ENCODE results near the gene MSL1.
A peak's percentile ranks its signal among the peaks of the same experiment; 100 is the strongest.

The MSL1 gene

DNA sequence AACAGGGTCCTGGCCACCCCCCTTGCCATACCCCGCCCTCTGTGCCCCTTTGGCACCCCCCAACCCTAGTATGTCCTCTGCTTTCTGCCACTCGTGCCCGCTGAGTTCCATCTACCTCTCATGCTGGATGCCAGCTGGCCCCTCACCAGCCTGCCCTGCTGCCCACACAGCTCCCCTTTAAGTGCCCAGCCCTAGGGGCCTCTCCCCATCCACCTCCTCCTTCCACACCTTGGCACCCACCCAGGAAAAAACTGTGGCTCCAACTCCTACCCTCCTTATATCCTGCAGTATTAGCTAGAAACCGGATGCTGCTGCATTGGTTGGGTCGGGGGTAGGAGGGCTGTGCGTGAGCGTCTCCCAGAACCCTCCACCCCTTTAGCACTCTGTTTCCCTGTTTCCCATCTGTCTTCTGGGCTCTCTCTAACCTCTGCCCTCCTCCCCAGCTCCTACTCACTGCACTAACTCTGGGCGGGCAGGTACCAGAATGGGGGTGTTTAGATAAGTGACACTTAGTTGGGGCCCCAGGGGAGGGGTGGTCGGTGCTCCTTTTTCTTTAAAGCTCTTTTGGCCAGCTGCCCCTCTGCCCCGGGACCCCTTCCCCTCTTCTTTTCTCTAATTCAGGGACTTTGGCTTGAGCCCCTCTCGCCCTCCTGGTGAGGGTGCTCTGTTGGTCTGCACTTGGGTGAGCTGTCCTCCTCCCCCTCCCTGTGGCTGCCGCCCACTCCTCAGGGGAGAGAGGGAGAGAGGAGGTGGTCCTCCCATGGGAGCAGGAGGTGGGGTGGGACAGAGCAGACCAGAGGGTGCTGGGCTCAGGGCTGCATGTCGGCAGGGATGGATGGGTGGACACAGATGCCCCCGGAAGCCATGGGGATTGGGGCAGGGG is 31.3 kb upstream of the MSL1 start:
- DNase-seq (ENCODE audit: low read depth, low spot score) = no peak

DNA sequence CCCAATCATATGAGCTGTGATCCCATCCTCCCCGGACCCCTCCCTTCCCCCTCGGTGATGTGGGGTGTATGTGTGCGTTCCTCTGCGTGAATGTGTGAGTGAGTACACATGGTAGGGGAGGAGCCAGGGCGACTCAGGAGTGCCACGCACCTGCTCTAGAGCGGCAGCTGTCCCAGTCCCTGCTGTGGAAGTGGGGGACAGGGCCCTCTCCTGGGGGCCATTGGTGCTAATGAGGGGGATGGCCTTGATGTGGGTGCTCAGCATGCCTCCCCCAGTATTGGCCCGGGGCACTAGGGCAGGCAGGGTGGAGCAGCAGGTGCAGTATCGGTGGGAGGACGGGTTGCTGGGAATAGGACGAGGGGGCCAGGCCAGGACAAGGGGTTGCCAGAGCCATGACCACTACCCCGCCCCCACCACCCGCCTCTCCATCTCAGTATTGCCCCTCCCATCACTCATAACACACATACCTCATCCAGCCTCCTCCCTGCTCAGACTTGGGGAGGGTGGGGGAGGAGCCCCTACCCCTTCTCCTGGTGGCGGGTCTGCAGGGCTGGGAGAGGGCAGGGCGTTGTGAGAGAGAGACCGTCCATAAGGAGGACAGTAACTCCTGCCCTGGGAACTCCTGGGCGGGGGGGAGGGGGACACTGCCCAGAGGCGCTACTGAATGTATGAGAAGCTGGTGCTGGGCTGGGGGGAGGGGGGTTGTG is 29.9 kb upstream of the MSL1 start:
- DNase-seq (ENCODE audit: low read depth, low spot score) = no peak

DNA sequence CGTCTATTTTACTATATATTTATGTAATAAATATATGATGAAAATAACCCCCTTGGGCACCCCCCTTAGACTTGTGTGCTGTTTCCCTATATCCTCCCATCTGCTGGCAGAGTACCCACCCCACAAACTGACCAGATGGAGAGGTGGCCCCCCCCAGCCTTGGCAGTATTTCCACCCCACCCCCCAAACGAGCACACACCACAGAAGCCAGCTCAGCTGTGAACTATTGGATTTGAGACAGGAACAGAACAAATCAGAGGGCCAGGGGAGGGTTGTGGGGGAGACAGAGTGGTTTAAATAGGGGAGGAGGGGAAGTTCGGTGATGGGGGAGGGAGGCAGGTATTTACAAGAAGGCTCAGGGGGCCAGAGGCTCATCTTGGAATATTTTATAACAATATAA is 29.2 kb upstream of the MSL1 start:
- DNase-seq (ENCODE audit: low read depth, low spot score) = no peak

DNA sequence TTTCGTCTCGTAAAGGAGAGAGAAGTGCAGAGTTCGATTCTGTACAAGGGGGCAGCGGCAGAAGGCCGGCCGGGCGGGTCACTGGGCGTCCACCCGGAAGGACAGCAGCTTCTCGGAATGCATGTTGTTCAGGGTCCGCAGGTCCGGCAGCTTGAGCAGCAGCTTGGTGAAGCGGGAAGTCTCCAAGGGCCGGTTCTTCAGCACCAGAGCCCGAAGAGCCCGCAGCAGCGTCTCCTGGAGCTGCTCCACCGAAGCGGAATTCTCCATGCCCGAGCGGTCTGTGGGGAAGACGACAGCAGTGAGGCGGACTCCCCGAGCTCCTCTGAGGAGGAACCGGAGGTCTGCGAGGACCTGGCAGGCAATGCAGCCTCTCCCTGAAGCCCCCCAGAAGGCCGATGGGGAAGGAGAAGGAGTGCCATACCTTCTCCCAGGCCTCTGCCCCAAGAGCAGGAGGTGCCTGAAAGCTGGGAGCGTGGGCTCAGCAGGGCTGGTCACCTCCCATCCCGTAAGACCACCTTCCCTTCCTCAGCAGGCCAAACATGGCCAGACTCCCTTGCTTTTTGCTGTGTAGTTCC is 28.7 kb upstream of the MSL1 start:
- DNase-seq (ENCODE audit: low read depth, low spot score) = no peak

DNA sequence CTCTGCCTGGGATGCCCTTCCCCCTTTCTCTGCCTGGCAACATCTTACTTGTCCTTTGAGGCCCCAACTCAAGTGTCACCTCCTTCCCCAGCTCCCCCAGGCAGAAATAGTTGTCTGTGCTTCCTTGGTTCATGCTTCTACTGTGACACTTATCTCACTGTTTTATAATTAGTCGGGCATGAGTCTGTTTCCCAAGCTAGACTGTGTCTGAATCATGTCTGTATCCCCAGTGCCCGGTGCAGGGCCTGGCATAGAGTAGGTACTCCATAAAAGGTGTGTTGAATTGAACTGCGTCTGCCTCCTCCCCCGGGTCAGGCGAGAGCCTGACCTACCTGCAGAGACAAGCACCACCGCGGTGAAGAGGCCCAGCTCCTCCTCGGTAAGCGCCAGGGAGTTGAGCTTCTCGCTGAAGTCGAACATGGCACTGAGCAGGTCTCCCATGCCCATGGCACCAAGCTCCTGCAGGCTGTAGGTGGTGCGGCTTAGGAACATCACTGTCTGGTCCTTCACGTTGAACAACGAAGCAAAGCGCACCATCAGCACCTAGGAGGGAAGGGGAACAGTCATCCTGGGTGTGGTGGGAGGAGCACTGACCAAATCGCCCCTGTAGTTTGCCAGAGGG is 28.1 kb upstream of the MSL1 start:
- no peak for DNase-seq (ENCODE audit: low read depth, low spot score)

DNA sequence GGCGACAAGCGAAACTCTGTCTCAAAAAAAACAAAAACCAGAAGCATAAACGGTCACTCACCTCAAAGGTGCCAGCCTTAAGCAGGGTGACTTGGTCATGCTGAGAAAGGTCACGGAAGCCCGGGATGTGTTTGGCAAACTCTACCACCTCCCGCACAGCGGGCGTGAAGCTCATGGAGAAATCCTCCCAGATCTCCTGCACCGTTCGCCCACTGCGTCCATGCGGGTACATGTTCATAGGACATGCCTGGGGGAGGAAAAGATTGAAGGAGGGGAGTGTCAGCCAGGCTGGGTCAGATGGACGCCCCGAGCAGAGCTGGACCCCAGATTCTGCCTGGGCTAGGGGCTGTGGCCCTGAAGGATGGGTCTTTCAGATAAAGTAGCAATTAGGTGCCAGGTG is 26.9 kb upstream of the MSL1 start:
- no peak for DNase-seq (ENCODE audit: low read depth, low spot score)

DNA sequence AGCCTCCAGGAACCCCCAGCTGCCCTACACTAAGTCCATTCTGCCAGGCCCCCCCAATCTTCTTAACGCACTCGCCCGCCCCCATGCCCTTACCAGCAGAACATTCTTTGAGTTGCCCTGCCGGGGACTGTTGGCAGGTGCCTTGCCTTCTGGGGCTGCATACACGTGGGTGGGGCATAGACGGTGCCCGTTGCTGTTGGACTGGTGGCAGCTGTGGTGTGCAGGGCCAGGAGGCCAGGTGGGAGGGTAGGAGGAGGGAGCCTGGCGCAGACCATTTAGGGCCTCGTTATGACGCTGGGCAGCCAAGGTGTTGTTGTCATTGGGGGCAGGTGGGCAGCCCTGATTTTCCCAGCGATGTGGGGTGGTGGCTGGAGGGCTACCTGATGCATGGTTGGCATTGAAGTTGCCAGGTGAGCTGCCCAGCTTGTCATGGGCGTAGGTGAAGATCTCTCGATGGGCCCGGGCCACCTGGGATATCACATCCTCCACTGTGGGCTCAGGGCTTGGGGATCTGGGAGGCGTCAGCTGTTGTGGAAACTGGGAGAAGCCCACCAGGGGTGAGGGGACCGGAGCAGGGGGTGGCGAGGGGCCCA is 26.3 kb upstream of the MSL1 start:
- no peak for DNase-seq (ENCODE audit: low read depth, low spot score)

DNA sequence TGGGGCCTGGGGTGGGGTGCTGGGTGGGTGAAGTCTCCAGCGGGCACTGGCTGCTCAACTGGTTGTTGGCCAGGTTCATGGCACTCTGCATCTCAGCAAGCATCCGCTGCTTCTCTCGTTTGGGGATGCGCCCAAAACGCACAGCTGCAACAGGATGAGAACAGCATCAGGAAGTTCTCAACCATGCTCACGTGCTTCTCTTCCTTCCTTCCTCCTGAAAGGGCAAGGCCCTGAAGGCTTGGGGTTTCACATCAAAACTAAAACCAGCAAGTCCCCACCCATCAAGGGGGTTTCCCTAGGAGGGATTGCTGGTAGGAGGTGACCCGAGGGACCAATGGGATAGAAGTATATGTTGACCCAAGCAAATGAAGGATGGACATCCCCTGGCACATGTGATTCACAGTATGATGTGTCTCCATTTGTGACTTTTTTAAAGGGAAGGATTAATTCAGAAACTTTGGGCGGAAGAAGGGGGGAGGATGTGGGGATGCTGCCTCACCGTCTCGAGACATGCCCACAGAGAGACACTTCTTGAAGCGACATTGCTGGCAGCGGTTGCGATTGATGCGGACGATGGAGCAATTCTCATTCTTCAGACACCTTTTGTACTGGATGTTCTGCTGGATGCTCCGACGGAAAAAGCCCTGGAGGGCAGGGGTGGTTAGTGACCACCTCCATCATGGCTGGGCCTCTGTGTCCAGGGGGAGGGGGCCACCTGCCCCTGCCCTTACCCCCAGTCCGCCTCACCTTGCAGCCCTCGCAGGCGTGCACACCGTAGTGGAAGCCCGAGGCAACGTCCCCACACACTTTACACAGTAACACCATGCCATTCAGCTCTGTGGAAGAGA is 25.6 kb upstream of the MSL1 start:
- no peak for DNase-seq (ENCODE audit: low read depth, low spot score)

DNA sequence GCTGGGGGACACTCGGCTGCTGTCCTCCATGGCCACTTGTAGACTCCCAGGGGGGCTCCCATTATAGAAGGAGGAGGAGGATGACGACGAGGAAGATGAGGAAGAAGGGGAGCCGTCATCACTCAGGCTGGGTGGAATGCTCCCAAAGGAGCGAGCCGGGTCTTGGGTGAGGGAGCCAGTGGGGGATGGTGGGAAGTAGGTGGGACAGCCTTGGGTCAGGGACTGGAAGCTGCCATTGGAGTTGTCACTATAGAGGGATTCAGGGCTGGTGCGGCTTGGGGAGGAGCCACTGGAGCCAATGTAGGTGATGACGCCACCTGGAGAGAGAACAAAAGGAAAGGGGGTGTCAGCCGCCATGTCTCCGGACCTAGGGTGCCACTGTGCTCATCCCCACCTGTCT is 24.7 kb upstream of the MSL1 start:
- no peak for DNase-seq (ENCODE audit: low read depth, low spot score)

DNA sequence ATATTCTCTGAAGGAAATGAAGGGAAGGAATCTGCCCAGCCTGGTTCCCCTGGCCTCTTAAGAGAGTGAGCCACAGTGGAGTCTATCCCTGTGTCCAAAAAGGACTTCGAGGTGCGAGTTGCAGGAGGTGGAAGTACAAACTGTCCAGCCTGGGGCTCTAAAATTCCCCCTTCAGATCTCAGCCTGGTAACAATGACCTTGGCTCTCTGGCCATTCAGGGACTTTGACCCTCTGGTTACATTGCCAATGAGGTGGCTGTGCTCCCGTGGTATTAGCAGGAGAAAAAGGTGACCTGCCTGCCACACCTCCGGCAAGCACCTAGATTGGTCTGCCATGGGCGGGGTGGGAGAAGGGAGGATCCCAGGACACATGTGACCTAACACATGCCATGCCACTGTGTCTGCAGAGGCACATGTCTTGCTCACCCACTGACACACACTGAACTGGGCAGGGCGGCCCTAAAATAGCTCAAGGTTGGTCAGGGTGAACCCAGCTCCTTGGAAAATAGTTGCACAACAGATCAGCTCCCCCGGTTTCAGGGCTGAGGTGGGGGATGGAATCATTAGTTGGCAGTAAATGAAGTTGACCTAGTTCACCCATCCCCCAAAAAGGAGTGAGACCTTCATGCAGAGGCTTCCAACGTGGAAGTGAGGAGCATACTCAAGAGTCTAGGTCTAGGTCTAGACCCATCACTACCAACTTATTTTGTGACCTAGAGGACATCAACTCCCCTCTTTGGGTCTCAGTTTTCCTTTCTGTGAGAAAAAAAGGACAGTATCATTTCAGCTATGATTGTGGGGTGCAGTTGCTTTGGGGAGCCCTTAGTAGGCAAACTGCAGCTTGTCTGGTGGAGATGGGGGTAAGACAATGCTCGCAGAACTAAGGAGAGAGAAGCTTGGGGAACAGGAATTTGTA is 23.6 kb upstream of the MSL1 start:
- no peak for DNase-seq (ENCODE audit: low read depth, low spot score)

DNA sequence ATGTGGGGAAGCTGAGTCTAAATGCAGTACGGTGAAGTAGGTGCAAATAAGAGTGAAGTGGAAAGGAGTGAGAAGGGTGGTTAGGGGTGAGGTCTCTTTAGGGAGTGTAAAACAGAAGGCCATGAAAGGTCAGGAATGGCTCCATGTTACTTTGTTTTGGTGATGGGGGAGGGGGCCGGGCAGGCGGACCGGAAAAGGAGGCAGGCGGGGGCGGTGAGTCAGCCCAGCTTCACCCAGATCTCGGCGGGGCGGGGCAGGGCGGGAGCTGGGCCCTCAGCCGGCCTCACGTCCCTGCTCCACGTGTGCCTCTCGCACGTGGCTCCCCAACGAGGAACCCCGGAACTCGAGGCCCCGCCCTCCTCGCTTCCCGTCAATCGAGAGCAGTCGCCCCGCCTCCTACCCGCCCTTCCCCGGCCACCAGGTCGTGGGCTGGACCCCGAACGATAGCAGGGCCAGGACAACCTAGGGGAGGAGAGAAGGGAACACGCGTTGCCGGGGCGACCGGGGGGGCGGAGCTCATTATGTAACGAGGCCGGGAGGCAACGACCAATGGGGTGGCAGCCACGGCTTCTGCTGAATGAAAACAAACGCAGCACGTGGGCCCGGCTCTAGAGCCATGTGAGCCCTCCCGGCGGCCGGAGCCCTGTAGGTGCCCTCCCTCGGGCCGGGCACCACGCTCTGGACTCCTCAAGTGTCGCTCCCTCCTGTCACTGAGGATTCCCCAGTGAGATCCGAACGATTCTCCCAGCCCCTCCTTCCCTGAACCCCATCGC is 22.7 kb upstream of the MSL1 start:
- DNase-seq (ENCODE audit: low read depth, low spot score) = peak; percentile 86

DNA sequence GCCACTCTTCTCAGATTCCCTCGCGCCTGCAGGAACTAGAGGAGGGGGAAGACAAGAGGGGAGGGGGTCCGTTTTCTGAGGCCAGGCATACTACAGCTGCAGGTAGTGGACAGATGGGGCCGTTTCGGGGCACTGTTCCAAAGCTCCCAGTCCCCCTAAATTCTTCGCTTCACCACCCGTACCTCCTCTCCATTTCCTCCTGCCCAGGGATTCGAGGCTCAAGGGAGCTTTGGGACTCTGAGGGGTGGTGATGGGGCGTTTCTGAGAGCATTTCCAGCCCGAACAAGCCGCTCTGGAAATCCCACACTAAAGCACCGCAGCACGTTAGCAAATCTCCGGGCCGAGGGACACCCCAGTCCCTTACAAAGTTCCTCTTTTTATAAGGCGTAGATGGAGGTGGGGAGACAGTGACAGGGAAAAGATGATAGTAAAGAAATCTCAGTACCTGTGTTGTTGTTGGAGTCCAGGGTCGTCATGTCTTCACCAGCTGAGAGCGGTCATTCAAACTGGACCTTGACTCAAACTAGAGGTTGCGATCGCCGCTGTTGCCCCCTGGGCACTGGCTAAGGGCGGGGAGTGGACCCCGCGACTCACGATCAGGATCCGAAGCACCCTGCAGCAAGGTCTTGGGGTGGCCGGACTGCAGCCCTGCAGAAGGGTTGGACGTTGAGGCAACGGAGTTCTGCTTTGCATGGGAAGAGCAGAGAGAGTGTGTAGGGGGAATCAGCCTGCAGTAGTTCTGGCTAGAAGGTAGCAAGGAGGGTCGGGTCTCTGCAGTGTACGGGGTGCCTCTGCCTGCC is 22.0 kb upstream of the MSL1 start:
- no peak for DNase-seq (ENCODE audit: low read depth, low spot score)

DNA sequence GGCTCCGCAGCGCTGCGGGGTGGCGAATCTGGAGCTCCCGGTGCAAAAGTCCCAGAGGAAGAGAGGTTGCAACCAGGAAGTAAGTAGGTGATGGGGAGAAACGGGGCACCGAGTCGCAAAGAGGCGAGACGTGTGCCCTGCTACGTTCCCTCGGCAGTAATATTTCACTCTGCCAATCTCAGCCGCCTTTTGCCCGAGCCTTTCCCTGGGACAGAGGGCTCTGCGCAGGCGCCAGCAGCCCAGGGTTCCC is 21.4 kb upstream of the MSL1 start, which contains the start of gene NR1D1:
Gene NR1D1, minus strand, starts transcription at position 171 of the 250 bp plus-strand sequence. CDS start 495 bp downstream, outside the sequence.
- DNase-seq (ENCODE audit: low read depth, low spot score) = no peak

DNA sequence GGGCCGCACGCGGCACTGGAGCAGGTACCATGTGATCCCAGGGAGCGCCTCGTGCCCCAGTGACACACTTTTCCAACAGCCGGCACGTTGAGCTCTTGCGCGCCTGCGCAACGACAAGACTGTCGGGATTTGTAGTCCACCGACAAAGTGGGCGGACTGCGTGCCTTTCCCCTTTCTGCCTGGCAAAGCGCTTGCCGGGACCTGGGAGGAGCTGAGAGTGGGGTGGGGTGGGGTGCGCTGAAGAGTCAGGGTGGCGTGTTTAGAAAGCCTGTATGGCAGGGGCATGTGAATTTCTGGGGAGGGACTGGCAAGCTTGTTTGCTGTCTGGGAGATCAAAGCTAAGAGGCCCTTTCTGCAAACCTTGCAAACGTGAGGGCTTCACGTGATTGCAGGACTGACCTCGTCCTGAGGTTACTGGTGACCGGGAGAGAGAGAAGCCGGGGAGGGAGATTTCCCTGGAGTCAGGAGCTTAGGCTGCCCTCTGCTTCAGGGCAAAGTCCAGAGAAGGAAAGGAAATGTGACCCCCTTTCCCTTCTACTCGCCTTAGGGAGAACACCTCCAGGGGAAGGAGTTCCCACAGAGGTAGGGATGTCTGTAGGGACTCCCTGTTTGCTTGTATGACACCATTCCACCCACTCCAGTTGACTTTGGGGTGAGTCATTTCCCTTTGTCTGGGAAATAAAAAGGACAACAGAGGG is 21.0 kb upstream of the MSL1 start:
- peak; percentile 98 for DNase-seq (ENCODE audit: low read depth, low spot score)

DNA sequence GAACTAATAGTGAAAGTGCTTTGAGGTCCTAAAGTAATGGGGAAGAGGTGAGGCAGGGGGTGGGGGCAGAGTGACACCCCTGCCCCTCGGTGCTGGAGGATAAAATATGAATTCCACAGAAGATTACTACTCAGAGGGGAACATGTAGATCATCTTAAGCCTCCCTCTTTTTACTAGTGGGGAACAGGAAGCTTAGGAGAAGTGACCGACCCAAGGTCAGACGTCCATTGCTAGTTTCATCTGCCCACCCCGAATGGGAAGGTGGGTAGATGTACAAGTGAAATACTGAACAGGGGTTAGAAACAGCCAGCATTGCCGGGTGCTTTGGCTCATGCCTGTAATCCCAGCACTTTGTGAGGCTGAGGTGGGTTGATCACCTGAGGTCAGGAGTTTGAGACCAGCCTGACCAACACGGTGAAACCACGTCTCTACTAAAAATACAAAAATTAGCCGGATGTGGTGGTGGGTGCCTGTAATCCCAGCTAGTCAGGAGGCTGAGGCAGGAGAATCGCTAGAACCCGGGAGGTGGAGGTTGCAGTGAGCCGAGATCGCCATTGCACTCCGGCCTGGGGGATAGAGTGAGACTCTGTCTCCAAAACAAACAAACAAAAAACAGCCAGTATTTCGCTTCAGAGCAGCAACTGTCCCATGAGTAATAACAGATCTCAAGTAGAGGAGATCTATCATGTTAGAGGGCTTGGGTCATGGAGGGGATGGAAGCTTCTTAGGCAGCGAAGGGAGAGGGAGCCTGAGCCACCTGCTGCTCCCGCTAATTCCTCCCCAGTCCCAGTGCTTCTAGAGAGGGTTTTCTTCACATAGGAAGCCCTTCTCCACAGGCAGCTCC is 20.2 kb upstream of the MSL1 start:
- DNase-seq (ENCODE audit: low read depth, low spot score) = no peak

DNA sequence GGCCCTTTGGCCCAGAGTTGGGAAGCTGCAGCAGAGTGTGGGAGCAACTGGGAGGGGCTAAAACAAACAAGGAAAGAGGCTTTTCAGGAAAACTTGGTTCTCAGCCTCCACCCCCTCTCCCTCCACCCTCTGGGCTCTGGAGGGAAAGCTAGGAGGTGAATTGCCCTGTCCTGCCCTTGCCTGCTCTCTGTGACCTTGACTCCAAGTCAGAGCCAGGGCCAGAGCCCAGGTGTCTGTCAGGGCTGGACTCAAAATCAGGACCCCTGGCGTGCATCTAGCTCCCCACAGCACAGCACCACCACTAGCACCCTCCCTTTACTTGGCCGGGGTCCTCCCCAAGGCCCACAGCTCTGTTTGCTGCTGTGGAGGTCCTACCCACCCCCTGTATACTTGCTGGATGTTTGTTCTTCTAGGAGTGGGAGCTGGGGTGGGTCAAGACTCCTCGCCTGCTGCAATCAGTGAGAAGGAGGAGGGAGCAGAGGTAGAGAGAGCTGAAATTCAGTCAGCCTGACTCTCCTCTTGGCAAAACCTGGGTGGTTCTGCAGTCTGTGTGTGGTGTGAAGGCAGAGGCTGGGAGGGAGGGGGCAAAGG is 18.6 kb upstream of the MSL1 start:
- no peak for DNase-seq (ENCODE audit: low read depth, low spot score)

DNA sequence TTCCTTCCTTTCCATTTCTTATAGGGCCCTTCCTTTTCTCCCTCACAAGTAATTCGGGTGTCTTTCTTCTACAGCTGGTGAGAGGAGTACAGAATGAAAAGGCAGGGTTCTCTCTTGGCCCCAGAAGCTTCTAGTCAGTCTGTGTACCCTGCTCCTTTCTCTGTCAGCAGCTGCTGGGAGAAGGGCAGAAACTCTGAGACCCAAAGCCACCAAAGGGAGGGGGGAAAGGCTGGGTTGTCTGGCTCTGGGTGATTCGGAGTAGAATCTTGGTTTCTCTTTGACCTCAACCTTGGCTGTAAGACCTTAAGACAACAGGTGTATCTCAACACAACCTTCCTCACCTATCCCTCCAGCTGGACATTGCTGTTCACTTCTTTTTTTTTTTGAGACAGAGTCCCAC is 18.1 kb upstream of the MSL1 start:
- DNase-seq (ENCODE audit: low read depth, low spot score) = no peak
